Hematopoietic multipotent progenitor cell treated with erythropoietin and hydrocortisone succinate and interleukin-3 and kit ligand, for 6 days (in vitro differentiated cells): ENCODE measurements around the gene NMUR1.

Experiments
- DNase-seq: peaks from one replicate; pipeline ENCODE4 v3.0.0-alpha.2; 2015

Gene NMUR1

DNA sequence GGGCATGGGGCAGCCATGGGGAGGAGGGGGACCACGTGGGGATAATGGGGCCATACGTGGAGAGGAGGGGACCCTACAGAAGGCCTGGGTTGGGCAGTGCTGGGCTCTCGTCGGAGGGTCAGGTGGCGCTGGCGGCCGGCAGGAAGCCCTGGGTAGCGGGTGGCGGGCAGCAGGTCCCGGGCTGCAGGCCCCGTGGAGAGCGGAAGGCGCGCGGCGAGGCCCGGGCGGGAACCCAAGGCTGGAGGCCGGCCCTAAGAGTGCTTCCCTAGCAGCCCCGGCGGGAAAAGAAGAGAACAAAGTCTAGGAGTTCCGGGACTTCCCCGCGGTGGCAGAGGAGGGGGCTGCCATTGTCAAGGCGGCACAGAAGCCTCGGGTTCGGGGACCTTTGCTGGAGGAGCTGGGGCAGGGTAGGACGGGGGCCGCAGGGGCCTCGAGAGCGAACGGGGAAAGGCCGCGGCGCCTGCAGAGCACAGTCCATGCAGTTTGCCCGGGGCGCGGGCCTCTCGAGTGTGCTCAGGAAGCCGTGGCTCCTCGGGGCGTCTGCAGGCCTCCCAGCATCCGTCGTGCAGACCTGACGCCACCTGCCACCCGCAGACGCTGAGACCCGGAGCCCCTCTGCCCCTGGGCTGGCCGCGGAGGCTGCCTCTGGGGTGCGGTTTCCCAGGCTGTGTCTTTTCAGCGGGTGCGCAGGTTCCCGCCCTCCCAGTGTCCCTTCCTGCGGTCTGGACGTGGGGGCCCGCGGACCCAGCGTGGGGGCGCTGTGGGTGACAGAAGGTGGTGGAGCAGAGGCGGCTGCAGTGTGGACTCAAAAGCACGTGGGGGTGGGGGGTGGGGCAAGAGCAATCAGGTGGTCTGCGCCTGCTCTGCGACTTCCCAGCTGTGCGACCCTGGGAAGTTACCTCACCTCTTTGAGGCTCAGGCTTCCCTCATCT is 46.6 kb downstream of the NMUR1 start:
- peak; percentile 61 for DNase-seq

DNA sequence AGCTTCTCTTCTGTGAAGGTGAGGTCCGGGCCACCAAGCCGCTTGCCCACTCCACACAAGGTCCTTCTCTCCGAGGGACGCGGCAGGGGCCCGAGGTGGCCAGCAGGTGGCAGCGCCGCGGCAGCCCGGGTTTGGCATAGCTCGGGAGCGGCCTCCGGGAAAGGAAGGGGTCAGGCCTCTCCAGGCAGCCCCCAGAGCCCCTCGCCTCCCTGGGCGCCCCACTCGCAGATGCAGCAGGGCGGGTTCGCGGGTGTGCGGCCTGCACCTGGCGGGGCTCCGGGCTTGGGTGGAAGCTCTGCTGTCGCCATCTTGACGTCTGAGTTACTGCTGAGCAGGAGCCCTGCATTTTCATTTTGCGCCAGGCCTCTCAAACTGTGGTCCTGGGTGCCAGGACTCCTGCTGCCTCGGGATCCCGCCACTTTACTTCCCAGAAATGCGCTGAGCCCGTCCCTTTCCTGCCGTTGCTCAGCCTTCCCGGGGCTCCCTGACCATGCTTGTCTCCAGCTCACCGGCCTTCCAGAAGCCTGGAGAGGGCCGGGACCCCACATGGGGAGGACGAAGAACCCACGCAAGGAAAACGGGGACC is 47.3 kb downstream of the NMUR1 start:
- DNase-seq = peak; percentile 86

DNA sequence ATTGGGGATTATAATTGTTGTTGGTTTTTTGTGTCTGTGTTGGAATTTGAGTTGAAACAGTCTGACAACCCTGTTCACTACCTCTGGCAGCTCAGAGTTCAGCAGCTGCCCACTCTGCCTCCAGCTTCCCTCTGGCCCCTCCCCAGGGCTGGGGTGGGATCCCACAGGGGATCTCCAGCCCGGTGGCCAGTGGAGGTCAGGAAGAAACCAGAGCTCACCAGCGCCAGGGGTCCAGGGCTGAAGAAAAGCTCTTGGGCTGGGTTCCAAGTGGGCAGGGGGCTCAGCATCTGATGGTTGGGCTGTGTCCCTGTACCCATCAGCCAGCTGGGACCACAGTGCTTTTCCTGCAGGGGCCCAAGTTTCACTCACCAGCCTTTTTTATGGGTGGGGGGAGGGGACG is 49.5 kb downstream of the NMUR1 start:
- no peak for DNase-seq

DNA sequence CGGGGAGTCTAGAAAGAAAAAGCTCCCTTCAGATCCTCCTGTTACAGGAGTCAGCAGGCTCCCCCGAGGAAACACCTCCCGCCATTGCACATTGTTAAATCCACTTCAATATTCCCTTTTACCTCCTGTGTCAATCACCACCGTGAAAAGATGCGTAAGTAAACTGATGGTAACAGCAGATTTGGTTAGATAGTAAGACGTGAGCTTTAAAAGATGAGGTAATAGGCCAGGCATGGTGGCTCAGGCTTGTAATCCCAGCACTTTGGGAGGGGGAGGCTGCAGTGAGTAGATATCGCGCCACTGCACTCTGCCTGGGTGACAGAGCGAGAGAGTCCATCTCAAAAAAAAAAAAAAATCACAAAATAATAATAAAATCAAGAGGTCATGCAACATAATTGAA is 50.8 kb downstream of the NMUR1 start:
- DNase-seq = no peak

DNA sequence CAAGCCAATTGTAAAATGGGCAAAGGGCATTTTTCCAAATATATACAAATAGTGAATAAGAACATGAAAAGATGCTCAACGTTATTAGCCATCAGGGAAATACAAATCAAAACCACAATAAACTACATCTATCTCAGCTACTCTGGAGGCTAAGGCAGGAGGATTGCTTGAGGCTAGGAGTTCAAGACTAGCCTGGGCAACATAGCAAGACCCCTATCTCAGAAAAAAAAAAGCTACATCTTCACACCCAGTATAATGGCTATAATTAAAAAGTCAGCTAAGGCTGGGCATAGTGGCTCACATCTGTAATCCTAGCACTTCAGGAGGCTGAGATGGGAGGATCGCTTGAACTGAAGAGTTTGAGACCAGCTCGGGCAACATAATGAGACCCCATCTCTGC is 53.3 kb downstream of the NMUR1 start:
- no peak for DNase-seq

DNA sequence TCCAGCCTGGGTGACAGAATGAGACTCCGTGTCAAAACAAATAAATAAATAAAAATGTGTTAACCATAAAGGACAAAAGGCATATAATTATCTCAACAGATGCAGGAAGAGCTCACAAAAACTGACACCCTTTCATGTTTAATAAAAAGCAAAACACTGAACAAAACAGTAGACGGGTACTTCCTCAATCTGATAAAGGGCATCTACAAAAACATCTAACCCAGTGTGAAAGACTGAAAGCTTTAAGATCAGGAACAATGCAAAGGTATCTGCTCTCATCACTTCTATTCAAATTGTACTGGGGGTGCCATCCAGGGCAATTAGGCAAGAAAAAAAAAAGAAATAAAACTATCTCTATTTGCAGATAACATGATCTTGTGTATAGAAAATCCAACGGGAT is 54.3 kb downstream of the NMUR1 start:
- no peak for DNase-seq
